RWPE2 (cell line): ENCODE results near the gene METAP1D.

Source experiments
- ATAC-seq: fragments of 200-7000 bp; cut with Tn5 transposase; 3 replicates; pipeline ENCODE4 v1.9.1; 2021; ENCODE audit warnings: low read depth
- DNase-seq: peaks from one replicate; pipeline ENCODE4 v3.0.0-alpha.2; 2020; ENCODE audit warnings: low spot score
- H3K27ac ChIP-seq: fragments of 450-650 bp; 2 replicates; pipeline ENCODE4 v1.5.1; 2017; ENCODE audit warnings: mild to moderate bottlenecking; ENCODE audit not compliant: poor library complexity, severe bottlenecking
- H3K27me3 ChIP-seq: fragments of 250-450 bp; sonication (Bioruptor Pico); 2 replicates; pipeline ENCODE4 v1.5.1; 2021; ENCODE audit warnings: mild to moderate bottlenecking, moderate library complexity; ENCODE audit not compliant: insufficient read depth, poor library complexity, severe bottlenecking
- H3K36me3 ChIP-seq: fragments of 250-450 bp; sonication (Bioruptor Pico); 2 replicates; pipeline ENCODE4 v1.5.1; 2020; ENCODE audit warnings: low read depth, mild to moderate bottlenecking, moderate library complexity
- H3K4me1 ChIP-seq: fragments of 250-450 bp; sonication (Bioruptor Pico); 2 replicates; pipeline ENCODE4 v1.5.1; 2021; ENCODE audit warnings: mild to moderate bottlenecking, moderate library complexity; ENCODE audit not compliant: insufficient read depth, poor library complexity, severe bottlenecking
- H3K4me3 ChIP-seq: fragments of 250-450 bp; sonication (Bioruptor Pico); 2 replicates; pipeline ENCODE4 v1.5.1; 2021; ENCODE audit warnings: mild to moderate bottlenecking, moderate library complexity; ENCODE audit not compliant: severe bottlenecking
- H3K9me3 ChIP-seq: fragments of 250-450 bp; sonication (Bioruptor Pico); 2 replicates; pipeline ENCODE4 v1.5.1; 2021; ENCODE audit warnings: mild to moderate bottlenecking, moderate library complexity; ENCODE audit not compliant: severe bottlenecking
- TF ChIP-seq, protein P1 (sequence below): fragments of 450-650 bp; IDR thresholded peaks from one replicate; pipeline ENCODE4 v1.5.1; 2017; ENCODE audit warnings: mild to moderate bottlenecking, moderate library complexity; ENCODE audit not compliant: poor library complexity, severe bottlenecking

METAP1D gene

DNA sequence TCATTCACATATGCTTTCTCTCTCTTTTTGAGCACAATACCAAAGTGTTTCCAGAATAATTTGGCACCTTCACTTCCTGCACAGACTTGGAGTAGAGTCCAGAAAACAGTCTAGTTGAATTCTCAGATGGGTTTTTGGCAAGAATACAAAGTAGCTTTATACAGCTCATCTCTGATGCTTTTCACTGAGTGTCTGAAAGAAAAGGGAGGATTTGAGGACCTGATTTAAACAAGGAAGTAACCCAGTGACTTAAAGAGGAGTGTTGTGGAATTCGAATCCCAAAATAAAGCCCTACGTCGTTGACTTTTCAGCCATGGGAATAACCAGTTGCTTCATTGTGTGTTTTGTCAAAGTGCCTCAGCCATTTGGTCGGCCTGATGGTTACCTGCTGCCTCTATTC, 31.8 kb downstream of the METAP1D start:
- no peak for DNase-seq
- Histone ChIP-seq H3K27me3 (no peaks in the 10 kb centered on the region), H3K36me3 (0 out of 2 replicates have a peak, but pooled peaks cover 3% of the 10 kb centered on the region), H3K4me1 (no peaks in the 10 kb centered on the region), H3K4me3 (no peak overlapping the region), H3K9me3 (no peaks in the 10 kb centered on the region), H3K27ac (no peak overlapping the region)
- ATAC-seq: no peak
- TF ChIP-seq, protein P1, sequence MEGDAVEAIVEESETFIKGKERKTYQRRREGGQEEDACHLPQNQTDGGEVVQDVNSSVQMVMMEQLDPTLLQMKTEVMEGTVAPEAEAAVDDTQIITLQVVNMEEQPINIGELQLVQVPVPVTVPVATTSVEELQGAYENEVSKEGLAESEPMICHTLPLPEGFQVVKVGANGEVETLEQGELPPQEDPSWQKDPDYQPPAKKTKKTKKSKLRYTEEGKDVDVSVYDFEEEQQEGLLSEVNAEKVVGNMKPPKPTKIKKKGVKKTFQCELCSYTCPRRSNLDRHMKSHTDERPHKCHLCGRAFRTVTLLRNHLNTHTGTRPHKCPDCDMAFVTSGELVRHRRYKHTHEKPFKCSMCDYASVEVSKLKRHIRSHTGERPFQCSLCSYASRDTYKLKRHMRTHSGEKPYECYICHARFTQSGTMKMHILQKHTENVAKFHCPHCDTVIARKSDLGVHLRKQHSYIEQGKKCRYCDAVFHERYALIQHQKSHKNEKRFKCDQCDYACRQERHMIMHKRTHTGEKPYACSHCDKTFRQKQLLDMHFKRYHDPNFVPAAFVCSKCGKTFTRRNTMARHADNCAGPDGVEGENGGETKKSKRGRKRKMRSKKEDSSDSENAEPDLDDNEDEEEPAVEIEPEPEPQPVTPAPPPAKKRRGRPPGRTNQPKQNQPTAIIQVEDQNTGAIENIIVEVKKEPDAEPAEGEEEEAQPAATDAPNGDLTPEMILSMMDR: no peak

DNA sequence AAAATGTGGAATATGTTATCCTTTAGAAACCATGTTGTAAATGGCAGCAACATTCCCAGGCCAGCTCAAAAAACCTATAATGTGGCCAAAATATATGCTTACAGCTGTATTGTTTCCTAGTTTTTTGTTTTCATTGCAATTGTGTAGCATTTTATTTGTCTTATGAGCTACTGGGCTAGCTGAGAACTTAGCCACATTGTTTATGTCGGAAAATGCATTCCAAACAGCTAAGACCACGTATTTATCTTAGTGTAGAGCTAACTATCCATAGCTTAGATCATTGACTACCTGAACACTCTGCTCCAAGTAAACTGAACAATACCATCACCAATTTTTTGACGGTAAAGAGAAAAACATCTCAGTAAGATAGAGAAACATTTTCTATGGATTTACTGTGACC, 38.4 kb downstream of the METAP1D start:
- no peaks in the 10 kb centered on the region for H3K36me3 ChIP-seq
- no peak for DNase-seq

DNA sequence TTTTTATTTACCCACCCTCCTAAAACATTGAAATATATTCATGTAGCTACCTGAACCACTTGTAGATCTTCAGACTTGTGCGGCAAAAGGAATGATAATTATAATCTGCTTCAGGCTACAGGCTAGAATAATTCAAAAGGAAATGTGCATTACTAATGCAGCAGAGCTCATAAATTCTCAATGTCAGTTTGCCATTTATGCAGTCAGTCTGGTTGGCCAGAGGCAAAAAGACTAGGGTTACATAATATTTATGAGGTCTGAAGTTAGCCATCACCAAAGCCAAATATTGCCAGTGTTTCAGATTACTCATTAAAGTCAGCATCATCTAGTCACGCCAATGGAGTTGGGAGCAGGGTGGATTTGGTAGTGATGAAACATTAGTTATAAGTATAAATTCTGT, 38.9 kb downstream of the METAP1D start:
- Histone ChIP-seq H3K4me3 (no peak overlapping the region), H3K4me1 (peaks cover 16% of the 10 kb centered on the region), H3K27me3 (no peaks in the 10 kb centered on the region), H3K9me3 (no peaks in the 10 kb centered on the region), H3K36me3 (no peaks in the 10 kb centered on the region), H3K27ac (peak overlapping the region; percentile 46)
- ATAC-seq (peak; percentile 96), DNase-seq (no peak)
- TF ChIP-seq, protein P1: no peak

More for the DNA sequence above, 38.4 kb downstream of the METAP1D start:
- TF ChIP-seq, protein P1: no peak
- Histone ChIP-seq H3K9me3 (no peaks in the 10 kb centered on the region), H3K27me3 (no peaks in the 10 kb centered on the region), H3K27ac (peak overlapping the region; percentile 46), H3K4me3 (no peak overlapping the region), H3K4me1 (peaks cover 16% of the 10 kb centered on the region)
- ATAC-seq: no peak

DNA sequence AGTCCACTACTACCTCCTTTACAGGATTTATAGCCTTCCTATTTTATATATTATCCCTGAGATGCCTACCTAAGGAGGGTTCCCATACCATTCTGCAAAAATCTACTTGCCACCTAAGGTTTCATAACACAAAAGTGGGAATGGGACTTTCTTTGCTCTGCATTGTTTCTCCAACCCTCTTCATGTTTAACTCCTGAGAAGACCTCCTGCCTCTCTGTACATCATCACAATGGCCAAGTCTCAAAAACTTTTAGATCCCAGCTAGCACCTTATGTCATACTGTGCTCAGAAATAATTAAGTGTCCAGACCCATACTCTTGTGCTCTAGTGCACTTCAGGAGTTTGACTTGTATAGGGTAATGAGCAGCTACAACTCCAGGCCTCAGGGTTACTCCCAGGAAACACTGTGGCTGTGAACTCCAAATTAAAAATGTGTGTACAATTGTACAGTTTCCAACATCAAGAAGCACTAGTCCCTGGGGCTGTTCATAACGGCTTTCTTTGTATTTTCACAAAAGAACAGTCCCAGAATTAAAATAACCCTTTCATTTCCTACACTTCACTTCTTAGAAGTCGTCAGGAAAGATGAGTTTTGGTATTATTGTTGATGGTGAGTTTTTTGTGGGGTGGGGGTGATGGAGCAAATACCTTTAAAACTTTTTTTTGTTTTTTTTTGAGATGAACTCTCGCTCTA, 39.4 kb downstream of the METAP1D start:
- H3K27ac ChIP-seq: peak overlapping the region; percentile 46
- DNase-seq (no peak), ATAC-seq (peak; percentile 19; the same call in 2 of the 3 replicates)
- H3K36me3 ChIP-seq: no peaks in the 10 kb centered on the region
- TF ChIP-seq, protein P1: no peak
- H3K4me1 ChIP-seq: peaks cover 16% of the 10 kb centered on the region
- no peaks in the 10 kb centered on the region for H3K27me3 ChIP-seq
- H3K4me3 ChIP-seq: no peak overlapping the region
- no peaks in the 10 kb centered on the region for H3K9me3 ChIP-seq

DNA sequence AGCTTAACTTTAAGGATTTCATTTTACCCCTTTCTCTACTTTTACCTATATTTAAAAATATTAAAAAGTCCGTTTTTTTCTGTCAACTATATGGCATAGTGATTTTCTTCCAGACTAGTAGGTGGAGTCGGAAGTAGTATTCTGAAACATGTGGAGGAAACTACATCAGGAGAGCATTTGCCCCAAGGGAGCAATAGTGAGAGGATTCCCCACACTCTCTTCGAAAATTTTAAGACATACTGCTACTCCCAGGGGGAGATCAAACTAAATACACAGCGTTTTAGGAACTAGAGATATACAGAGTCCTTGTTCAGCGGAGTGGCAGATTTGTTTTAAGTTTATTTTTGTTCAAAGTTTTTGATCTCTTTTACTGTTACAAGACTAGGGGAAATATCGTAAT, 40.6 kb downstream of the METAP1D start:
- TF ChIP-seq, protein P1: no peak
- H3K27me3 ChIP-seq: no peaks in the 10 kb centered on the region
- no peaks in the 10 kb centered on the region for H3K9me3 ChIP-seq
- H3K27ac ChIP-seq: no peak overlapping the region
- no peak for ATAC-seq
- H3K4me3 ChIP-seq: no peak overlapping the region
- H3K36me3 ChIP-seq: no peaks in the 10 kb centered on the region
- DNase-seq: no peak
- H3K4me1 ChIP-seq: peaks cover 16% of the 10 kb centered on the region
